ENCODE results near the gene HOXD13. TPM values are rescaled to one million over a fixed set of nuclear protein-coding genes. Genes with fewer than 3 reads are reported as not detected.
A peak's percentile ranks its signal among the peaks of the same experiment; 100 is the strongest.

Gene HOXD13
- total and polyA plus RNA-seq, 2 donors (not counting 1 experiment from before 2014, with no cell fraction given) = not detected

DNA sequence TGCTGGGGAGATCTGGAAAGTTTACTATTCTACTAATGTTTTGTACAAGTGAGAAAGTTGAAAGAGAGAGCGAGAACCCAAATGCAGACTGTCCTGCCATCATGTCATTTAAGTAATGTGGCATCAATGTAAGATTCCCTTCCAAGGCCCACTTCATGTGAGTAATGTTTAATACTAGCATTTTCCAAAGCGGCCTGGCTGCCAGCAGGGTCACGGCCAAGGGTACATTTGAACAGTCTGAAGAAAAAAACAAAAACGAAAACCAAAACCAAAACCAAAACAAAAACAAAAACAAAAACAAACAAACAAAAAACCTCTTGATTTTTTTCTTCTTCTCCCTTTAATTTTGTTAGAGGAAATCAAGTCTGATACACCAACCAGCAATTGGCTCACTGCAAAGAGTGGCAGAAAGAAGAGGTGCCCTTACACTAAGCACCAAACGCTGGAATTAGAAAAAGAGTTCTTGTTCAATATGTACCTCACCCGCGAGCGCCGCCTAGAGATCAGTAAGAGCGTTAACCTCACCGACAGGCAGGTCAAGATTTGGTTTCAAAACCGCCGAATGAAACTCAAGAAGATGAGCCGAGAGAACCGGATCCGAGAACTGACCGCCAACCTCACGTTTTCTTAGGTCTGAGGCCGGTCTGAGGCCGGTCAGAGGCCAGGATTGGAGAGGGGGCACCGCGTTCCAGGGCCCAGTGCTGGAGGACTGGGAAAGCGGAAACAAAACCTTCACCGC lies 26.2 kb downstream of the HOXD13 start:
- Histone ChIP-seq H3K4me3 (ENCODE audit: control extremely low read depth in 1 of 5, extremely low read depth in 1 of 5, insufficient read depth in 1 of 5, low read depth in 2 of 5, low read length in 4 of 5) (no peak overlapping the region), H3K4me1 (ENCODE audit: control insufficient read depth in 2 of 2, insufficient read depth in 2 of 2, low read length in 2 of 2) (peaks cover 5 to 32% of the 10 kb centered on the region in 2 donors), H3K36me3 (replicated peaks in 1 of 2; ENCODE audit: control extremely low read depth in 1 of 2, control insufficient read depth in 1 of 2, extremely low read depth in 1 of 2, insufficient read depth in 2 of 2, low read length in 1 of 2) (no peaks in the 10 kb centered on the region), H3K27ac (ENCODE audit: low read length in 2 of 2) (no peak overlapping the region), H3K4me2 (replicated peaks; ENCODE audit: low read depth, low read length, poor library complexity, severe bottlenecking) (no peak overlapping the region), H3K9me3 (ENCODE audit: control extremely low read depth in 1 of 3, control insufficient read depth in 2 of 3, insufficient read depth in 1 of 3, low read length in 2 of 3) (peaks cover 0 to 65% (median 2%) of the 10 kb centered on the region in 3 donors), H2AFZ (ENCODE audit: insufficient read depth, low read depth, low read length, poor library complexity, severe bottlenecking) (no peak overlapping the region), H3K79me2 (ENCODE audit: control insufficient read depth, insufficient read depth, low read length) (no peaks in the 10 kb centered on the region), H4K20me1 (ENCODE audit: control insufficient read depth, insufficient read depth, low read length, poor library complexity, severe bottlenecking) (no peaks in the 10 kb centered on the region), H3K9ac (ENCODE audit: low read length) (no peak overlapping the region), H3K27me3 (replicated peaks in 1 of 4; ENCODE audit: control extremely low read depth in 1 of 4, control insufficient read depth in 3 of 4, insufficient read depth in 4 of 4, low read length in 3 of 4) (peaks cover 0 to 92% (median 71%) of the 10 kb centered on the region in 4 experiments)
- peaks cover 71% of the 10 kb centered on the region for H3K27me3 Mint-ChIP-seq
- peaks cover 2% of the 10 kb centered on the region for H3K9me3 Mint-ChIP-seq (ENCODE audit: insufficient read depth)
- TF ChIP-seq EZH2 (IDR thresholded peaks at IDR 0.05; ENCODE audit: borderline replicate concordance, insufficient read depth, low read depth, low read length, poor library complexity, severe bottlenecking) (no peak), CTCF (IDR thresholded peaks at IDR 0.05) (peak; percentile 34)
- no peak for ATAC-seq (ENCODE audit: low read depth)
- intact Hi-C loops (cut with micrococcal nuclease) = no loop called here
- H3K27ac Mint-ChIP-seq = no peak overlapping the region
- H3K4me1 Mint-ChIP-seq = peaks cover 9% of the 10 kb centered on the region
- POLR2A ChIA-PET = no interaction called here
- no peak overlapping the region for H3K4me3 Mint-ChIP-seq
- WGBS (ENCODE audit: insufficient coverage) = 11% methylated on average over 18 of the region's 24 CpGs
- CTCF ChIA-PET = no interaction called here
- DNase-seq = no peak

Data from B cell (primary cell).